SK-N-SH treated with all-trans-retinoic acid at 6 μM for 48 hours (cell line): Measurements from ENCODE around the gene SPOCK2.

Source experiments
- ATAC-seq: fragments of 200-7000 bp; cut with Tn5 transposase; 3 replicates; pipeline ENCODE4 v1.9.1; 2020; ENCODE audit warnings: mild to moderate bottlenecking, moderate library complexity
- ARNTL ChIP-seq: fragments of 450-650 bp; formaldehyde crosslinking; IDR thresholded peaks from 2 replicates; pipeline ENCODE4 v1.5.0; 2020; ENCODE audit warnings: low read depth, mild to moderate bottlenecking, moderate library complexity, borderline replicate concordance
- BACH2 ChIP-seq: fragments of 250-450 bp; sonication (Bioruptor Pico); IDR thresholded peaks from 2 replicates; pipeline ENCODE4 v1.9.0; 2021; ENCODE audit warnings: mild to moderate bottlenecking, borderline replicate concordance
- CREB5 ChIP-seq: fragments of 250-450 bp; sonication (Bioruptor Pico); IDR thresholded peaks from 2 replicates; pipeline ENCODE4 v1.5.1; 2020; ENCODE audit warnings: low read depth, mild to moderate bottlenecking, moderate library complexity
- CSRNP3 ChIP-seq: fragments of 250-450 bp; sonication (Bioruptor Pico); IDR thresholded peaks from 2 replicates; pipeline ENCODE4 v1.5.1; 2021; ENCODE audit warnings: mild to moderate bottlenecking, moderate library complexity
- ISL1 ChIP-seq: fragments of 250-450 bp; sonication (Bioruptor Pico); IDR thresholded peaks from 2 replicates; pipeline ENCODE4 v2.1.2; 2022; ENCODE audit warnings: mild to moderate bottlenecking, moderate library complexity
- OSR1 ChIP-seq: fragments of 250-450 bp; sonication (Bioruptor Pico); IDR thresholded peaks from 2 replicates; pipeline ENCODE4 v1.8.0; 2022; ENCODE audit warnings: moderate library complexity, mild to moderate bottlenecking, inconsistent platforms
- PATZ1 ChIP-seq: fragments of 250-450 bp; sonication (Bioruptor Pico); IDR thresholded peaks from 2 replicates; pipeline ENCODE4 v1.8.0; 2020; ENCODE audit warnings: mild to moderate bottlenecking, moderate library complexity, borderline replicate concordance
- PPARA ChIP-seq: fragments of 250-450 bp; sonication (Bioruptor Pico); IDR thresholded peaks from 2 replicates; pipeline ENCODE4 v1.5.0; 2020; ENCODE audit warnings: mild to moderate bottlenecking, borderline replicate concordance
- RARB ChIP-seq: fragments of 250-450 bp; sonication (Bioruptor Pico); IDR thresholded peaks from 2 replicates; pipeline ENCODE4 v1.8.0; 2021; ENCODE audit warnings: mild to moderate bottlenecking, moderate library complexity
- TCF4 ChIP-seq: fragments of 250-450 bp; sonication (Bioruptor Pico); IDR thresholded peaks from 2 replicates; pipeline ENCODE4 v1.8.0; 2021; ENCODE audit warnings: mild to moderate bottlenecking, moderate library complexity, borderline replicate concordance
- TSHZ2 ChIP-seq: fragments of 250-450 bp; sonication (Bioruptor Pico); IDR thresholded peaks from 2 replicates; pipeline ENCODE4 v1.5.0; 2020; ENCODE audit warnings: mild to moderate bottlenecking, moderate library complexity
- ZC3H10 ChIP-seq: fragments of 250-450 bp; sonication (Bioruptor Pico); IDR thresholded peaks from 2 replicates; pipeline ENCODE4 v1.5.1; 2021; ENCODE audit warnings: mild to moderate bottlenecking, moderate library complexity
- ZFP3 ChIP-seq: fragments of 250-450 bp; sonication (Bioruptor Pico); IDR thresholded peaks from 2 replicates; pipeline ENCODE4 v1.5.0; 2020; ENCODE audit warnings: mild to moderate bottlenecking, moderate library complexity
- ZFP30 ChIP-seq: fragments of 450-650 bp; formaldehyde crosslinking; IDR thresholded peaks from 2 replicates; pipeline ENCODE4 v1.5.0; 2022; ENCODE audit warnings: mild to moderate bottlenecking, moderate library complexity
- ZNF565 ChIP-seq: fragments of 450-650 bp; formaldehyde crosslinking; conservative IDR thresholded peaks from 2 replicates; pipeline ENCODE4 v1.5.0; 2020; ENCODE audit warnings: low read depth, mild to moderate bottlenecking, moderate library complexity
- ZNF8 ChIP-seq: fragments of 450-650 bp; formaldehyde crosslinking; IDR thresholded peaks from 2 replicates; pipeline ENCODE4 v1.5.0; 2020; ENCODE audit warnings: mild to moderate bottlenecking, moderate library complexity

Gene SPOCK2

GRCh38 chr10:72082856-72083789 is 5.2 kb downstream of the SPOCK2 start:
- no peak for TF ChIP-seq TCF4
- no peak for TF ChIP-seq CREB5
- TF ChIP-seq ZC3H10 = no peak
- TF ChIP-seq OSR1 = no peak
- TF ChIP-seq BACH2 (CRISPR knock-in tag) = no peak
- no peak for TF ChIP-seq PPARA (CRISPR knock-in tag)
- TF ChIP-seq ZFP3 = no peak
- TF ChIP-seq CSRNP3 = no peak
- no peak for ATAC-seq

- ATAC-seq = no peak
- no peak for TF ChIP-seq TSHZ2
- TF ChIP-seq CSRNP3 = no peak
- TF ChIP-seq ZC3H10 = no peak
- no peak for TF ChIP-seq ZFP30 (CRISPR knock-in tag)
- TF ChIP-seq TCF4 = no peak
- no peak for TF ChIP-seq ARNTL (CRISPR knock-in tag)
- TF ChIP-seq RARB (CRISPR knock-in tag) = no peak
- TF ChIP-seq PATZ1 (CRISPR knock-in tag) = no peak
These were observed 6.4 kb downstream of the SPOCK2 start for GRCh38 chr10:72081772-72082590.

GRCh38 chr10:72081210-72081609 is 7.1 kb downstream of the SPOCK2 start:
- no peak for TF ChIP-seq TCF4
- no peak for TF ChIP-seq PPARA (CRISPR knock-in tag)
- TF ChIP-seq CSRNP3 = no peak
- TF ChIP-seq PATZ1 (CRISPR knock-in tag) = no peak
- TF ChIP-seq ZNF8 (CRISPR knock-in tag) = no peak
- TF ChIP-seq BACH2 (CRISPR knock-in tag) = no peak
- TF ChIP-seq ZNF565 (CRISPR knock-in tag) = no peak
- TF ChIP-seq ISL1 = no peak
- TF ChIP-seq ARNTL (CRISPR knock-in tag) = no peak
- no peak for TF ChIP-seq ZFP30 (CRISPR knock-in tag)
- no peak for TF ChIP-seq ZC3H10
- no peak; the same call in 2 of the 3 replicates for ATAC-seq
